Breast epithelium (tissue), 4 donors: Measurements from ENCODE around the gene CTNNAL1. TPM values are rescaled to one million over a fixed set of nuclear protein-coding genes. Genes with fewer than 3 reads are reported as not detected.

Experiments used
- DNase-seq, 2 donors: peaks; one replicate each; pipeline ENCODE4 v3.0.0-alpha.2; 2019; ENCODE audit warnings: low spot score in 2 of 2
- H3K27ac ChIP-seq, 2 donors: fragments of 200-600 bp; sonication (generic) in 1 of 2; one replicate each; pipeline ENCODE4 v1.5.1; 2016 to 2019; ENCODE audit warnings: mild to moderate bottlenecking in 1 of 2
- H3K27me3 ChIP-seq, 2 donors: fragments of 200-600 bp; sonication (generic) in 1 of 2; one replicate each; pipeline versions ENCODE4 v1.5.1 to v1.6.0; 2017 to 2019; ENCODE audit warnings: control low read depth in 1 of 2, mild to moderate bottlenecking in 1 of 2
- H3K36me3 ChIP-seq: fragments of 200-600 bp; one replicate; pipeline ENCODE4 v1.5.1; 2019
- H3K4me1 ChIP-seq, 2 donors: fragments of 200-600 bp; sonication (generic); one replicate each; pipeline ENCODE4 v1.5.1; 2016 to 2019; ENCODE audit warnings: control low read depth in 1 of 2
- H3K4me3 ChIP-seq, 3 donors: fragments of 200-600 bp; sonication (generic); 1 replicate in 2 of 3; 2 replicates in 1 of 3; pipeline ENCODE4 v1.5.1; 2016 to 2019; ENCODE audit warnings: mild to moderate bottlenecking in 3 of 3, moderate library complexity in 2 of 3
- H3K9me3 ChIP-seq, 2 donors: fragments of 200-600 bp; sonication (generic) in 1 of 2; one replicate each; pipeline ENCODE4 v1.5.1; 2016 to 2019; ENCODE audit warnings: control low read depth in 1 of 2
- CTCF ChIP-seq, 3 donors: fragments of 450-650 bp; IDR thresholded peaks; one replicate each; pipeline ENCODE4 v1.5.1; 2016 to 2017; ENCODE audit warnings: antibody characterized with exemption in 3 of 3, mild to moderate bottlenecking in 3 of 3, moderate library complexity in 3 of 3
- POLR2A ChIP-seq: fragments of 450-650 bp; IDR thresholded peaks from one replicate; pipeline ENCODE4 v1.6.1; 2016; ENCODE audit warnings: antibody characterized with exemption, mild to moderate bottlenecking, moderate library complexity
- POLR2AphosphoS5 ChIP-seq, 3 donors: sonication (generic); formaldehyde crosslinking; IDR thresholded peaks; one replicate each; pipeline ENCODE4 v1.6.1; 2017; ENCODE audit warnings: antibody characterized with exemption in 3 of 3
- intact Hi-C: fragments of 100-400 bp; cut with DNase I; formaldehyde crosslinking; loops from one replicate; pipeline ENCODE4 v1.15.1; 2023; ENCODE audit warnings: low total_unique reads
- total RNA-seq, 3 donors: library from RNA; depleted of rRNA; stranded (reverse); fragments of >200 nt; gene quantifications; one replicate each; pipeline ENCODE4 v1.1.0, GENCODE V29; 2016

CTNNAL1 gene
- total RNA-seq, 3 donors from 2014 or later = 25.0 to 29.2 (median 25.6) TPM

GRCh38 chr9:108961151-108961550 is 52.1 kb downstream of the CTNNAL1 start:
- Histone ChIP-seq H3K9me3 (no peaks in the 10 kb centered on the region), H3K27ac (no peak overlapping the region), H3K27me3 (no peaks in the 10 kb centered on the region), H3K4me1 (no peaks in the 10 kb centered on the region), H3K36me3 (no peaks in the 10 kb centered on the region), H3K4me3 (no peak overlapping the region)
- intact Hi-C loops = no loop called here
- no peak for DNase-seq
- TF ChIP-seq POLR2A (no peak), POLR2AphosphoS5 (IDR thresholded peaks at IDR 0.05) (no peak), CTCF (IDR thresholded peaks at IDR 0.05) (no peak)

GRCh38 chr9:108960331-108960730 is 53.0 kb downstream of the CTNNAL1 start:
- TF ChIP-seq POLR2AphosphoS5 (IDR thresholded peaks at IDR 0.05) (no peak), CTCF (IDR thresholded peaks at IDR 0.05) (no peak)
- H3K9me3 ChIP-seq = no peaks in the 10 kb centered on the region
- DNase-seq = no peak
- H3K4me3 ChIP-seq = no peak overlapping the region
- intact Hi-C loops = no loop called here
- no peak overlapping the region for H3K27ac ChIP-seq
- no peaks in the 10 kb centered on the region for H3K4me1 ChIP-seq
- H3K36me3 ChIP-seq = no peaks in the 10 kb centered on the region
- H3K27me3 ChIP-seq = no peaks in the 10 kb centered on the region

- no peaks in the 10 kb centered on the region for H3K27me3 ChIP-seq
- DNase-seq = no peak
- no peak overlapping the region for H3K27ac ChIP-seq
- H3K4me3 ChIP-seq = no peak overlapping the region
- intact Hi-C loops = no loop called here
- H3K4me1 ChIP-seq = no peaks in the 10 kb centered on the region
- no peaks in the 10 kb centered on the region for H3K36me3 ChIP-seq
- TF ChIP-seq POLR2AphosphoS5 (IDR thresholded peaks at IDR 0.05) (no peak), POLR2A (no peak), CTCF (IDR thresholded peaks at IDR 0.05) (no peak)
- H3K9me3 ChIP-seq = no peaks in the 10 kb centered on the region
Observed at GRCh38 chr9:108956631-108957026, 56.7 kb downstream of the CTNNAL1 start.

GRCh38 chr9:108956022-108956630 is 57.2 kb downstream of the CTNNAL1 start:
- no peak overlapping the region for H3K4me3 ChIP-seq
- TF ChIP-seq POLR2A = no peak
- no peak for TF ChIP-seq POLR2AphosphoS5 (IDR thresholded peaks at IDR 0.05)
- TF ChIP-seq CTCF (IDR thresholded peaks at IDR 0.05) = no peak
- no peak for DNase-seq

GRCh38 chr9:108953983-108954574 is 59.2 kb downstream of the CTNNAL1 start:
- no peak overlapping the region for H3K27ac ChIP-seq
- H3K4me3 ChIP-seq = no peak overlapping the region
- TF ChIP-seq CTCF (IDR thresholded peaks at IDR 0.05) = peak; percentile 53 to 65 (median 54)
- no peak for TF ChIP-seq POLR2AphosphoS5 (IDR thresholded peaks at IDR 0.05)
- no peak for TF ChIP-seq POLR2A
- no peaks in the 10 kb centered on the region for H3K4me1 ChIP-seq
- DNase-seq = no peak
- H3K36me3 ChIP-seq = no peaks in the 10 kb centered on the region
- H3K27me3 ChIP-seq = no peaks in the 10 kb centered on the region
- no peaks in the 10 kb centered on the region for H3K9me3 ChIP-seq
- intact Hi-C loops = no loop called here

More at GRCh38 chr9:108956022-108956630, 57.2 kb downstream of the CTNNAL1 start:
- H3K36me3 ChIP-seq = no peaks in the 10 kb centered on the region
- no peaks in the 10 kb centered on the region for H3K9me3 ChIP-seq
- no peaks in the 10 kb centered on the region for H3K4me1 ChIP-seq
- intact Hi-C loops = no loop called here
- no peak overlapping the region for H3K27ac ChIP-seq
- no peaks in the 10 kb centered on the region for H3K27me3 ChIP-seq
